IMR-90 (cell line): ENCODE data around the gene TRIO. TPM values are rescaled to one million over a fixed set of nuclear protein-coding genes. Genes with fewer than 3 reads are reported as not detected.

Source experiments
- ATAC-seq: fragments of 200-7000 bp; cut with Tn5 transposase; 2 replicates; pipeline ENCODE4 v1.9.1; 2020; ENCODE audit warnings: low read depth, mild to moderate bottlenecking, moderate library complexity
- BruUV-seq: library from RNA; stranded (reverse); fragments of 400-500 nt; replicated peaks from 2 replicates; lab custom pipeline; 2021; lab: Mats Ljungman, UMichigan
- CTCF ChIA-PET: fragments of 300-600 bp; formaldehyde crosslinking; extraction: SDS; loops from one replicate; lab custom pipeline; 2021; ENCODE audit warnings: antibody characterized with exemption; lab: Yijun Ruan, JAX
- POLR2A ChIA-PET: fragments of 300-600 bp; sonication (Branson Sonifier 250); formaldehyde crosslinking; loops from one replicate; lab custom pipeline; 2022; ENCODE audit warnings: antibody characterized with exemption; ENCODE audit not compliant: unreplicated experiment; lab: Charles Lee
- DNase-seq: peaks from one replicate; pipeline ENCODE4 v3.0.0; 2013
- H2AFZ ChIP-seq: replicated peaks from 2 replicates; pipeline ENCODE3; 2013; ENCODE audit warnings: low read length, mild to moderate bottlenecking; ENCODE audit not compliant: poor library complexity
- H2AK5ac ChIP-seq: 2 replicates; pipeline ENCODE4 v1.6.1; 2013; ENCODE audit warnings: low read depth, low read length, inconsistent platforms
- H2AK9ac ChIP-seq: replicated peaks from 2 replicates; pipeline ENCODE3; 2013; ENCODE audit warnings: mild to moderate bottlenecking, low read depth, low read length, moderate library complexity; ENCODE audit not compliant: poor library complexity
- H2BK120ac ChIP-seq: 2 replicates; pipeline ENCODE4 v1.6.1; 2013; ENCODE audit warnings: low read depth, low read length, inconsistent platforms
- H2BK15ac ChIP-seq: 3 replicates; pipeline ENCODE4 v1.6.1; 2013; ENCODE audit warnings: low read depth, low read length, inconsistent platforms
- H2BK20ac ChIP-seq: 2 replicates; pipeline ENCODE4 v1.6.1; 2013; ENCODE audit warnings: low read depth, mild to moderate bottlenecking, inconsistent platforms, low read length, moderate library complexity
- H2BK5ac ChIP-seq: 2 replicates; pipeline ENCODE4 v1.6.1; 2013; ENCODE audit warnings: mild to moderate bottlenecking, low read depth, low read length, inconsistent platforms; ENCODE audit not compliant: poor library complexity, severe bottlenecking
- H3K14ac ChIP-seq: replicated peaks from 2 replicates; pipeline ENCODE4 v1.6.1; 2013; ENCODE audit warnings: low read depth, low read length, inconsistent platforms
- H3K18ac ChIP-seq: 2 replicates; pipeline ENCODE4 v1.6.1; 2013; ENCODE audit warnings: low read depth, low read length, control low read depth
- H3K23ac ChIP-seq: 2 replicates; pipeline ENCODE4 v1.6.1; 2013; ENCODE audit warnings: low read depth, low read length, inconsistent platforms
- H3K27ac ChIP-seq: 2 replicates; pipeline ENCODE4 v1.5.1; 2013; ENCODE audit warnings: mild to moderate bottlenecking, control low read depth, low read length; ENCODE audit not compliant: insufficient read depth
- H3K27me3 ChIP-seq: 2 replicates; pipeline ENCODE4 v1.6.1; 2013; ENCODE audit warnings: low read length; ENCODE audit not compliant: control insufficient read depth, insufficient read depth
- H3K36me3 ChIP-seq: 2 replicates; pipeline ENCODE4 v1.6.1; 2013; ENCODE audit warnings: low read length, mixed read lengths; ENCODE audit not compliant: control insufficient read depth, insufficient read depth
- H3K4ac ChIP-seq: 2 replicates; pipeline ENCODE4 v1.6.1; 2013; ENCODE audit warnings: low read depth, low read length, inconsistent platforms
- H3K4me1 ChIP-seq: 2 replicates; pipeline ENCODE4 v1.6.1; 2013; ENCODE audit warnings: low read length, mixed read lengths; ENCODE audit not compliant: control insufficient read depth, insufficient read depth
- H3K4me2 ChIP-seq: 2 replicates; pipeline ENCODE4 v1.6.1; 2013; ENCODE audit warnings: low read depth, mild to moderate bottlenecking, control low read depth, low read length, moderate library complexity
- H3K4me3 ChIP-seq: 2 replicates; pipeline ENCODE4 v1.5.1; 2013; ENCODE audit warnings: low read depth, mild to moderate bottlenecking, control low read depth, low read length, moderate library complexity; ENCODE audit not compliant: insufficient read depth
- H3K56ac ChIP-seq: 2 replicates; pipeline ENCODE4 v1.6.1; 2013; ENCODE audit warnings: low read length, inconsistent platforms; ENCODE audit not compliant: insufficient read depth; ENCODE audit errors: extremely low read depth
- H3K79me1 ChIP-seq, 2 experiments: 2 replicates each; pipeline ENCODE4 v1.6.1; 2013; ENCODE audit warnings: low read length in 2 of 2, inconsistent platforms in 1 of 2, low read depth in 1 of 2
- H3K9ac ChIP-seq: 2 replicates; pipeline ENCODE4 v1.6.1; 2013; ENCODE audit warnings: low read depth, low read length, control low read depth
- H3K9me1 ChIP-seq: 2 replicates; pipeline ENCODE4 v1.6.1; 2013; ENCODE audit warnings: low read length, inconsistent platforms; ENCODE audit not compliant: insufficient read depth
- H3K9me3 ChIP-seq: 2 replicates; pipeline ENCODE4 v1.6.1; 2013; ENCODE audit warnings: low read length; ENCODE audit not compliant: control insufficient read depth, insufficient read depth
- H4K20me1 ChIP-seq: 2 replicates; pipeline ENCODE4 v1.6.1; 2013; ENCODE audit warnings: low read length, inconsistent platforms; ENCODE audit not compliant: insufficient read depth
- H4K5ac ChIP-seq: 2 replicates; pipeline ENCODE4 v1.6.1; 2013; ENCODE audit warnings: mild to moderate bottlenecking, low read depth, low read length, control low read depth
- H4K8ac ChIP-seq, 2 experiments: 2 replicates each; pipeline ENCODE4 v1.6.1; 2013; ENCODE audit warnings: low read depth in 2 of 2, low read length in 2 of 2, control low read depth in 1 of 2, inconsistent platforms in 1 of 2
- H4K91ac ChIP-seq: 2 replicates; pipeline ENCODE4 v1.6.1; 2013; ENCODE audit warnings: low read depth, low read length, inconsistent platforms; ENCODE audit not compliant: insufficient read depth
- CHD1 ChIP-seq: IDR thresholded peaks from 2 replicates; pipeline ENCODE4 v1.6.1; 2012; ENCODE audit warnings: low read depth, low read length, improper control_type of control experiment
- RFX5 ChIP-seq: IDR thresholded peaks from 2 replicates; pipeline ENCODE4 v1.8.0; 2012; ENCODE audit warnings: low read depth, mild to moderate bottlenecking, low read length, moderate library complexity
- WGBS, 2 experiments: methylation state at CpG; one replicate each; pipeline versions ENCODE4 v1.1.5 to v1.1.7; 2013; ENCODE audit warnings: missing lambda C conversion rate in 2 of 2; ENCODE audit not compliant: insufficient read length in 1 of 2; ENCODE audit errors: extremely low coverage in 2 of 2; 5-methylcytosine and 5-hydroxymethylcytosine counted together
- dilution Hi-C: fragments of 300-500 bp; cut with HindIII; formaldehyde crosslinking; loops from one replicate; pipeline ENCODE4 v1.14.3; 2018; ENCODE audit warnings: low sequenced_read_pairs; ENCODE audit not compliant: unreplicated experiment
- in situ Hi-C: fragments of 300-500 bp; cut with MboI; formaldehyde crosslinking; loops from 3 replicates; pipeline ENCODE4 v1.14.3; 2019; ENCODE audit warnings: low sequenced_read_pairs, inconsistent platforms, mixed read lengths
- intact Hi-C: fragments of 100-400 bp; cut with micrococcal nuclease; formaldehyde crosslinking; loops from 2 replicates; pipeline ENCODE4 v1.10.0; 2022
- polyA plus RNA-seq, 3 experiments: library from polyadenylated mRNA; depleted of rRNA; stranded (reverse); fragments of >200 nt; gene quantifications; 2 replicates each; pipeline ENCODE4 v1.2.3, GENCODE V29; 2012; ENCODE audit warnings: low replicate concordance in 1 of 3
- total RNA-seq: library from RNA; depleted of rRNA; stranded (reverse); fragments of >200 nt; gene quantifications from 2 replicates; pipeline ENCODE4 v1.2.3, GENCODE V29; 2012

The TRIO gene
- total and polyA plus RNA-seq, 2 of the 4 experiments (the other 2 are of a cell fraction), result 206 to 522 TPM

DNA sequence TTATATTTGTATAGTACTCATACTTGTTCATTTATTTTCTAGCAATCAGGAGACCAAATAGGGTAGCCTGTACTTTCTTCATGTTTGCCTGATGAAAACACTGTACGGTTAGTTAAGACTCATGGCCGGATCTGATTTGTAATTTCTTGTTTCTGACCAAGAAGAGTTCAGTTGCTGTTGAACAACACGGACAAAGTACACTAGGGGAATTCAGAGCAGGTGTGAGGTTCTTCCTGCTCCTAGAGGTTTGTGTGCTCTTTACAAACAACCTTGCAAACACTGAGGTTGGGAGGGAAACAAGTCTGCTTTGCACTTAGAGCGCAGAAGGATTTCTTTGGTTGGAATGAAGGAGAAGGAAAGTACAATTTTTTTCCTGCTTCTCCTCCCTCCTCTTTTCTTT lies 69.7 kb downstream of the TRIO start:
- Histone ChIP-seq H3K23ac (peak overlapping the region; percentile 20; the same call in 1 of the 2 replicates), H4K8ac (peak overlapping the region in 1 of 2 experiments; percentile 29; a peak in 2 of 4 replicates), H3K14ac (peak overlapping the region; percentile 39), H2BK15ac (no peak overlapping the region), H2BK5ac (peak overlapping the region; percentile 53), H4K5ac (peak overlapping the region; percentile 37; the same call in 1 of the 2 replicates), H3K36me3 (peaks cover 9% of the 10 kb centered on the region), H3K18ac (peak overlapping the region; percentile 39; the same call in 1 of the 2 replicates), H4K20me1 (peaks cover 94% of the 10 kb centered on the region), H2AK9ac (no peak overlapping the region), H3K56ac (no peak overlapping the region), H2BK120ac (peak overlapping the region; percentile 35), H3K27me3 (no peaks in the 10 kb centered on the region), H3K4me3 (no peak overlapping the region), H3K9me3 (no peaks in the 10 kb centered on the region), H3K9ac (peak overlapping the region; percentile 27; the same call in 1 of the 2 replicates), H4K91ac (0 out of 2 replicates have a peak overlapping the region, but pooled peaks have one; percentile 49), H2AK5ac (no peak overlapping the region), H3K4me1 (peaks cover 47% of the 10 kb centered on the region), H3K27ac (peak overlapping the region; percentile 26), H3K4me2 (peak overlapping the region; percentile 34; the same call in 1 of the 2 replicates), H3K4ac (peak overlapping the region; percentile 5; the same call in 1 of the 2 replicates), H2AFZ (no peak overlapping the region), H3K79me1 (peaks cover 0 to 35% of the 10 kb centered on the region in 2 experiments; a peak in 2 of 4 replicates), H3K9me1 (peaks cover 40% of the 10 kb centered on the region), H2BK20ac (0 out of 2 replicates have a peak overlapping the region, but pooled peaks have one; percentile 41)
- intact Hi-C loops, result no loop called here
- dilution Hi-C loops, result no loop called here
- no TSS peak for BruUV-seq
- in situ Hi-C loops, result no loop called here
- WGBS, 2 experiments, result 93% methylated on average over 2 of the region's 4 CpGs; no CpG with 5 or more reads in 1 of the 2 experiments
- ChIA-PET POLR2A (no interaction called here), CTCF (no interaction called here)
- no peak for TF ChIP-seq RFX5
- TF ChIP-seq CHD1, result no peak
- no peak for DNase-seq
- no peak for ATAC-seq
